GM18951 (cell line): ENCODE data around the gene VWA8.
"Not testable (repeated sequence)": the region's sequence is repeated elsewhere in the genome, so short reads cannot be mapped to it uniquely, and the experiment has no call there.

ENCODE experiments used
- POLR2A ChIP-seq: IDR thresholded peaks from 4 replicates; pipeline ENCODE4 v1.6.1; 2011; ENCODE audit warnings: mild to moderate bottlenecking; ENCODE audit not compliant: insufficient read length, insufficient read depth; ENCODE audit errors: extremely low read depth
- in situ Hi-C: fragments of 300-500 bp; cut with MboI; formaldehyde crosslinking; loops from one replicate; pipeline ENCODE4 v1.12.0; 2022; ENCODE audit warnings: low sequenced_read_pairs, mixed read lengths, inconsistent platforms; ENCODE audit not compliant: unreplicated experiment

VWA8 gene

GRCh38 chr13:41634407-41634806 is 326.5 kb downstream of the VWA8 start:
- TF ChIP-seq POLR2A: no peak
- in situ Hi-C loops: no loop called here

DNA sequence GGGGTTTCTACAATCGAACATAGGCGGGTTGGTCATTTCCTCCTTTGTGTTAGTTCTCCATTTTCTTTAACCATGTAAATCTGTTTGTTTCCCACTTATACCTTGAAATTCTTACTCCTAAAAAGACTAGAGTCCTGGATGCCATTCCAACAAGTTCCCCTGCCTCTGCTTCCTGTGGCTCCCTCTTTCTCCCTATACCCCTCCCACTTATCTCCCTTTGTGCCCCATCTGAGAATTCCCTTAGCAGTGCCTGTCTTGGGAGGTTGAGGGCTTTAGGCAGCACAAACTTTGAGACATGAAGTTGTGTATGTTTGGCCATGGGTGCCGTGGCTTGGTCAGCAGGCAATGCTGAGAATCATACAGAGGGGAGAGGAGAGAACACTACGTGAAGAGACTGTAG is 327.1 kb downstream of the VWA8 start:
- in situ Hi-C loops: no loop called here
- TF ChIP-seq POLR2A: no peak

- TF ChIP-seq POLR2A: no peak
- in situ Hi-C loops: no loop called here
Measured at GRCh38 chr13:41631296-41631965, 329.5 kb downstream of the VWA8 start.

- in situ Hi-C loops: no loop called here
- no peak for TF ChIP-seq POLR2A
Measured at GRCh38 chr13:41627425-41627824, 333.5 kb downstream of the VWA8 start.

GRCh38 chr13:41624041-41624440 is 336.9 kb downstream of the VWA8 start:
- in situ Hi-C loops: no loop called here
- TF ChIP-seq POLR2A: no peak

DNA sequence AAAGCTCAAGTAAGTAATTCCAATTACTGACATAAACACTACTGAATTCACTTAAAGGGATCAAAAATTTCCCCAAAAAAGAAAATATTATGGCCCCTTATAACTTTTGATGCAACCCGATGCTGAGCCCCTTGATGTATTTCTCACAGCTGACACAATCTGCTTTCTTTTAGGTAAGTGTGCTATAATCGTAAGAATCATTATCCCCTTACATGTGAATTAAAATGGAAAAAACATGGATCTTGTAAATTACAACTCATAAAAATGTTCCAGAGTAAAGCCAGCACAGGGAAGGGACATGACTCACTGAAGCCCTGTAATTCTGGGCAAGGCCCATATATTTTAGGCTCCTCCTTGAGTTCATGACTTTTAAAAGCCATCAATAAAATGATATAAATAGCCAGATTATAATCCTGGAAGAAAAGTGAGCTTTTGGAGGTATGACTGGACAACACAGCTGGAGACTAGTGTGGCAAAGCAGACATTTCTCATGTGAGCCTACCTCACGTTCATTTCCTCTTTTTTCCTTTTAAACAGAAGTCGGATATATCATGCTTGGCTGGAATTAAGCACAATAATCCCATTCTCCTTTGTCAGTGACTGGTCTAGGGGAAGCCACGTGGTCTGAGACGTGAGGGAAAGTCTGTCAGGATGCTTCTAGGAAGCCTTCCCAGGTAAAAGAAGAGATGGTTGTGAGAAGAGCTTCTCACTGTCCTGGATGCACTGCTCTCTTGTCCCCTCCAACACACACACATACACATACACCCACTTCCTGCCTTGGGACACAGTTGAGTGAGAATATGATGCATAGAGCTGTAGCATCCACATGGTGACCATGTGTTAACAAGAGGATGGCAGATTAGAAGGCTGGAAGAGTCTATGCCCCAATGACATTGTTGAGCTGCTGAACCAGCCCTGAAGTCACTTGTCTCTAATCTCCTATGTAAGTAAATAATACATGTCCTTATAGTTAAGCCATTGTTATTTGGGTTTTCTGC is 338.2 kb downstream of the VWA8 start:
- in situ Hi-C loops: no loop called here
- no peak for TF ChIP-seq POLR2A

GRCh38 chr13:41621716-41622431 is 339.0 kb downstream of the VWA8 start:
- TF ChIP-seq POLR2A: no peak

GRCh38 chr13:41617633-41618032 is 343.3 kb downstream of the VWA8 start:
- in situ Hi-C loops: not testable (repeated sequence)

More at GRCh38 chr13:41621716-41622431, 339.0 kb downstream of the VWA8 start:
- in situ Hi-C loops: no loop called here

DNA sequence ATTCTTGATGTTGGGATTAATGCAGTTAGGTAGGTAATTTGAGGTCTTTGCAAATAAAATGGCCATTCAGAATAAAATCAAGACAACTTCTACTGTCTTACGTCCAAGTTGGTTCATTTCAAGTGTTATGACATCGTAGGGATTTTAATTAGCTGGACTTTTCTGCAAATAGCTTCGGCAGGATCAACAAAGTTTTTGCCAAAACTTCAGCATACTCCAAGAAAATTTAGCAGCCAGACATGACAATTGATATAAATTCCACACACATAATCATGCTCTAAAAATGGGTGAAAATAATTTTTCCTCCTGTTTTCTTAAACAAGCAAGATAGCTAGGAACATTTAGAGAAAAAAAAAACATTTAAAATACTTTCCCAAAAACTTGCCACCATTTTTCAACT is 344.8 kb downstream of the VWA8 start:
- in situ Hi-C loops: no loop called here
- TF ChIP-seq POLR2A: no peak

DNA sequence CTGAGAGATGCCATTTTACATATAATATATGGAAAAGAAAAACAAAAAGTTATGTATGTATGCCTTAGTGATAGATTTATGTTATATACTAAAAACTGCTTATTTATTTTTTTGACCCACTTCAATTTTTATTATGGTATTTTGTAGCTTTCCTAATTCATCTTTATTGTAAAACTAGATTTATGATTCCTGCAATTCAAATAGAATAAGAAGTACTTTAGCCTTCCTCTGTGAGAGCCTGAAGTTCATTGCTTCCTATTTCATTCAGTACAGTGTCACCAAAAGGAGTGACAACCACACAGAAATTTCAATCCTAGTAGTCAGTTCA is 345.4 kb downstream of the VWA8 start:
- no peak for TF ChIP-seq POLR2A
- in situ Hi-C loops: no loop called here

DNA sequence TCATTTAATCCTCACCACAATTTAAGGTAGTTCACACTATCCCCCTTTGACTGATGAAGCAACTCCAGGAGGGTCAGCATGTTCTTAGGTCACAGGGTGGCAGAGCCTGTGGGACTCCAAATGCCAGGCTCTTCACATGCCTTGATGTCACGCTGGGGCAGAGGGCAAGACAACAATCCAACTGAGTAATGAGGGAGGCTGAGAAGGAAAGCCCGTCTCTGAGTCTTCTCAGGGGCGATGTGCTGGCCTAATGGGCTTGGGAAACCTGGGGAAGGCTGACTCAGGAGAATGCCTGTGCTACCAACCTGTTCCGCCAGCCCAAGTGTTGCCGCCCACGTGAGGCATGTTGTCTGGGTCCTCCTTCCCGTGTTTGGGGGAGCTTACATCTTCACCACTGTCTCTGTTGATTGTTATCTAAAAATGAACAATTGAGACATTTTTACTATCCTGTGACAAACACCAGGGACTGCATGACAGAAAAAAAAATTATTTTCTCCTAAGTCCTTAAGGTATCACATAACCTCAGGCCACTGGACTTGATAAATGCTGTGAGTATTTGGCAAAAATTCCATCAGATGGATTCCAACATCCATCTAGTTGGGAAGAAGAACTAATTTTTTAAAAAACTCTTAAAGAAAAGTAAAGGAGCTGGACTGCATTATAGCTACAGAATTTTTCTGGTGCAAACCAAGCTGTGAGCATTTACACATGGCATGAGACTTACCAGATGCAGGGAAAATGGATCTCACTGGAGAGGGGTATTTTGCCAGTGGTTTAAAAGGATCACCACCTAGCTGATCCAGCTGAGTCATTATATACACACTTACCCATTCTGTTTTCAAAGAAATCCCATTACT is 346.0 kb downstream of the VWA8 start:
- no peak for TF ChIP-seq POLR2A
- in situ Hi-C loops: no loop called here

GRCh38 chr13:41613984-41614661 is 346.8 kb downstream of the VWA8 start:
- TF ChIP-seq POLR2A: no peak

More at GRCh38 chr13:41613984-41614661, 346.8 kb downstream of the VWA8 start:
- in situ Hi-C loops: no loop called here
